K562 (cell line): ENCODE data around the gene POLR3A. TPM values are rescaled to one million over a fixed set of nuclear protein-coding genes. Genes with fewer than 3 reads are reported as not detected.

Experiments
- CHD2 ChIP-seq: IDR thresholded peaks from 2 replicates; pipeline ENCODE4 v1.6.1; 2011; ENCODE audit warnings: low read depth, low read length
- MAFK ChIP-seq: IDR thresholded peaks from 2 replicates; pipeline ENCODE4 v1.6.1; 2011; ENCODE audit warnings: low read length, improper control_type of control experiment
- MAZ ChIP-seq, 2 experiments: fragments of 450-650 bp in 1 of 2; sonication (generic) in 1 of 2; formaldehyde crosslinking; IDR thresholded peaks in 1 of 2; conservative IDR thresholded peaks in 1 of 2; 2 replicates each; pipeline versions ENCODE4 v1.4.0 to v1.5.0; 2020; ENCODE audit warnings: mild to moderate bottlenecking in 1 of 2, missing genetic modification reagents in 1 of 2
- MEF2A ChIP-seq: IDR thresholded peaks from 2 replicates; pipeline ENCODE4 v1.6.1; 2011; ENCODE audit warnings: low read depth, mild to moderate bottlenecking, low read length, moderate library complexity; ENCODE audit not compliant: control insufficient read depth
- PHF21A ChIP-seq: fragments of 450-650 bp; IDR thresholded peaks from 2 replicates; pipeline ENCODE4 v1.6.1; 2017; ENCODE audit warnings: low read depth, borderline replicate concordance
- POLR2AphosphoS2 ChIP-seq: IDR thresholded peaks from 2 replicates; pipeline ENCODE4 v1.6.1; 2012; ENCODE audit warnings: low read length, improper control_type of control experiment
- SMAD1 ChIP-seq: fragments of 150-350 bp; IDR thresholded peaks from 2 replicates; pipeline ENCODE4 v1.6.1; 2014; ENCODE audit warnings: low read length, low read depth; ENCODE audit not compliant: partially characterized antibody
- THRA ChIP-seq: fragments of 450-650 bp; IDR thresholded peaks from 2 replicates; pipeline ENCODE4 v1.6.1; 2017; ENCODE audit warnings: mild to moderate bottlenecking, moderate library complexity
- VEZF1 ChIP-seq: fragments of 200-800 bp; sonication (Bioruptor generic); IDR thresholded peaks from 2 replicates; pipeline ENCODE4 v1.6.1; 2017; ENCODE audit warnings: missing genetic modification characterization, missing compliant biosample characterization
- ZBTB49 ChIP-seq: sonication (generic); formaldehyde crosslinking; IDR thresholded peaks from 2 replicates; pipeline ENCODE4 v1.8.0; 2022; ENCODE audit warnings: missing genetic modification reagents, mild to moderate bottlenecking, borderline replicate concordance
- ZNF318 ChIP-seq, 2 experiments: fragments of 450-650 bp; IDR thresholded peaks; 2 replicates each; pipeline ENCODE4 v1.6.1; 2016; ENCODE audit warnings: mild to moderate bottlenecking in 2 of 2, borderline replicate concordance in 1 of 2, low read depth in 1 of 2, moderate library complexity in 1 of 2
- ZNF717 ChIP-seq: fragments of 250-450 bp; sonication (Bioruptor Pico); IDR thresholded peaks from 2 replicates; pipeline ENCODE4 v1.5.0; 2021
- polyA plus RNA-seq, 8 experiments: library from polyadenylated mRNA; depleted of rRNA in 4 of 8; stranded (reverse) in 5 of 8; unstranded in 3 of 8; fragments of >200 nt; fragmentation: Nextera tagmentation in 2 of 8; fragmentation: Illumina TruSeq in 1 of 8; extraction: Ambion mirVana in 2 of 8; extraction: Trizol in 1 of 8; gene quantifications; 2 replicates each; pipeline versions ENCODE4 v1.2.1 to v1.2.3, GENCODE V29; 2011 to 2014; ENCODE audit warnings: inconsistent platforms in 1 of 8, missing spikeins in 1 of 8
- total RNA-seq, 7 experiments: library from RNA; depleted of rRNA in 6 of 7; stranded (reverse); fragments of >200 nt in 6 of 7; fragmentation: Illumina TruSeq in 2 of 7; extraction: Trizol in 2 of 7; gene quantifications; 2 replicates each; pipeline versions ENCODE4 v1.2.1 to v1.2.3, GENCODE V29; 2011 to 2021; ENCODE audit warnings: low replicate concordance in 1 of 7

POLR3A gene
- total and polyA plus RNA-seq, 9 of the 15 experiments (the other 6 are each of a cell fraction or from before 2014, with no cell fraction given): 14.9 to 37.0 (median 26.7) TPM

GRCh38 chr10:78033637-78034470 lies 4.5 kb upstream of the POLR3A start, which contains the start of gene RPS24 (continued):
- TF ChIP-seq ZBTB49 (CRISPR knock-in tag): no peak
- peak; percentile 93 for TF ChIP-seq SMAD1
- TF ChIP-seq CHD2: peak; percentile 48; the same call in 1 of the 2 replicates
- no peak for TF ChIP-seq MAFK
- no peak for TF ChIP-seq ZNF717 (CRISPR knock-in tag)
- peak; percentile 84 for TF ChIP-seq VEZF1
- TF ChIP-seq MAZ (CRISPR knock-in tag; conservative IDR thresholded peaks at IDR 0.05 in 1 of 2, IDR thresholded peaks at IDR 0.05 in 1 of 2): peak; percentile 72 to 81
- TF ChIP-seq PHF21A: peak; percentile 76; the same call in 1 of the 2 replicates
- no peak for TF ChIP-seq THRA
- peak; percentile 80; the same call in 1 of the 2 replicates for TF ChIP-seq POLR2AphosphoS2
- TF ChIP-seq MEF2A: no peak
- TF ChIP-seq ZNF318 (IDR thresholded peaks at IDR 0.05; ENCODE audit: borderline replicate concordance in 1 of 2, low read depth in 1 of 2): peak in 1 of 2 experiments; percentile 88; a peak in 2 of 4 replicates
